Left forelimb (tissue), 1 donor: Measurements from ENCODE around the gene GREB1L.
A peak's percentile ranks its signal among the peaks of the same experiment; 100 is the strongest.
"Not testable (repeated sequence)": the region's sequence is repeated elsewhere in the genome, so short reads cannot be mapped to it uniquely, and the experiment has no call there.

Experiments
- DNase-seq: peaks from one replicate; pipeline ENCODE4 v3.0.0-alpha.2; 2018; ENCODE audit warnings: low spot score

GREB1L gene

GRCh38 chr18:21242141-21242779 is at the start of gene GREB1L:
Gene GREB1L (plus strand): TSS chr18:21242232. CDS start chr18:21383519, 141,287 bp downstream.
- DNase-seq = peak; percentile 69

DNA sequence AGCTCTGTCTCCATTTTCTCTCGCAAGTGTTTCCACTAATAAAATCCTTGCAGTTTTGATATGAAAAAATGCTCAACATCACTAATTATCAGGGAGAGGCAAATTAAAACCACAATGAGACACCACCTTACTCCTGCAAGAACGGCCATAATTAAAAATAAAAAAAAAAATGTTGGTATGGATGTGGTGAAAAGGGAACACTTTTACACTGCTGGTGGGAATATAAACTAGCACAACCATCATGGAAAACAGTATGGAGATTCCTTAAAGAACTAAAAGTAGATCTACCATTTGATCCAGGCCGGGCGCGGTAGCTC is 49.8 kb upstream of the GREB1L start:
- DNase-seq = no peak

DNA sequence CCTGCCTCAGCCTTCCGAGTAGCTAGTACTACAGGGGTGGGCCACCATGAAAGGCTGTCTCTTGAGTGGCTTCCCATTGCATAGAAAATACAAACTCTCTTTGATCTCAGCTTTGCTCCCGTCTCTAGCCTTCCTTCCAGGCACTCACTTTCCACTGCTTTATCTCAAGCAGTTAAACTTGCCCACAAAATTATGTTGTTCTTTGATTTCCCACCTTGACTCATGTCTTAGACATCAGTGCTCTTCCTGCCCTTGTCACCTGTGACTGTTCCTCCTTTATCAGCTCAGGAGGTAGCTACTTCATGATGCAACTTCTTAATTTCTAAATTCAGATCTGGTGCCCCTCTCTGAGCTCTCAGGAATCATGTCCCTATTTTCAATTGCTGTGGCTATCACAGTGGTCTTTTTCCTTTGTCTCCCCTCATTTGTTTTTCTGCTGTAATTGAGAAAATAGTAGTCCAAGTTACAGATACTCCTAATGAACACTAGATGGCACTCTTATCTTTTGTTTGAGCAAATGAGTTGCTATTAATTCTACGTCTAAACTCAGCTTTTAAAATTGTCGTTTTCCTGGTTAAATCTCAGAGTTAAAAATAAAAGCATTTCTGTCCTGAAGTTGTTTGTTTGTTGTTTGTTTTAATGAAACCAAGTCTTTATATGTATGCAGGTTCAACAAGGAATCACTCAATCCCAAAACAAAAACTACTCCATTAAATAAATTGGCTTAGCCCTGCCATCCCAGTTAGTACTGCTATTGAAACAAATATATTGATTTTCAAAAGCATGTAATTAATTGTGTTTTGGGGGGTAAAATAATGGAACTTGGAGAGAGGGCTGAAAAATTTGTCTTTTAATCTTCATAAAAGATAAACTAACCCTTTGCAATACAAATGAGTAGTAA is 46.9 kb upstream of the GREB1L start:
- DNase-seq = no peak

DNA sequence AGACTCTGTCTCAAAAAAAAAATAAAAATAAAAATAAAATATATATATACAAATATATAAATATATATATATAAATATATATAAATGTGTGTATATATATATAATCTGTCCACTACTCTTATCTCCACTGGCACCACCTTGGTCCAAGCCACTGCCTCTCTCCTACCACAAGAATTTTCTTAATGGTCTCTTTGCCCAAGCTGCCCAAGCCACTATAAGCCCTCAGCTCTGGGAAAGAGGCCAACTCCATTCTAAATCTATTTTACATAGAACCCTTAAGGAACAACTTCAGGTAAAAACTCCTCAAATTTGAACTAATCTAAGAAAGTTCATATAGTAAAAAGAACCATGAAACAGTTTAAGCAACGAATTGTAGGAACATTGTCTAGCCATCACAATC is 45.6 kb upstream of the GREB1L start:
- DNase-seq = no peak

DNA sequence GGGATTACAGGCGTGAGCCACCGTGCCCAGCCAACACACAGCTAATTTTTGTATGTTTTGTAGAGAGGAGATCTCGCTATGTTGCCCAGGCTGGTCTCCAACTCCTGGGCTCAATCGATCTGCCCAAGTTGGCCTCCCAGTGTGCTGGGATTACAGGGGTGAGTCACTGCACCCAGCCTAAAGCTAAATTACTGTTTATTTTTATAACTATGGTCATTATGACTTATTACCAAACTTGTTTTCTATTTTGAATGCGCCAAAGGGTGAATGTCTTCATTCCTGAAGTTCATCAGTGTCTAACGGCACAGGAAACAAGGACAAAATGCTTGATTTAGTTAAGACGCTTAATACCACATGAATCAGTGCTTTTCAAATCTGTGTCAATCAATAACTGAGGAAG is 38.9 kb upstream of the GREB1L start:
- no peak for DNase-seq

DNA sequence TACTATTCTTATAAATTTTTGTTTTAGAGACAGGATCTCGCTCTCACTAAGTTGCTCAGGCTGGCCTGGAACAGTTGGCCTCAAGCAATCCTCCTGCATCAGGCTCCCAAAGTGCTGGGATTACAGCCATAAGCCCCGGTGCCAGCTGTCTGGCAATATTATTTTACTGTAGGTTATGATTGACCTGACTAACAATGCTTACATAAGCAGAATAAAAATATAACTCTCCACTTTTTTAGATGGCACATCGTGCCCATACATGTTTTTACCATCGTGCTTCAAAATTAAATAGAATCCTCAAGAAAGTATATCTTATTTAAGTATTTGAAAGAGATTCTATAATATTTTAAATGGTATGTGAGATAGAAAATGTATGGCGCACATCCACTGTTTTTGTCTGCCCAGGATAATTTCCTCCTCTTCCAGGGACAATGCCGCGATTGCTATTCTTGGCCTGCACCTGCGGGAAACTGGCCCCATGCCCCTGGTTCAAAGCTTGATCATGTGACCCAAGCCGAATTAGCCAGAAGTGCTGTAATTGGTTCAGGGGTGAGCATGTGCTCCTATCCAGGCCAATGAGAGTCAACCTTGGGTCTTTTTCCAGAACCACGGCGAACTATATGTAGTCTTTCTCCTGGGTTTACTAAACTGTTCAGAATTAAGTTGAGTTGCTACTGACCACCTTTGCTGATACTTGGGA is 38.3 kb upstream of the GREB1L start:
- DNase-seq = no peak

DNA sequence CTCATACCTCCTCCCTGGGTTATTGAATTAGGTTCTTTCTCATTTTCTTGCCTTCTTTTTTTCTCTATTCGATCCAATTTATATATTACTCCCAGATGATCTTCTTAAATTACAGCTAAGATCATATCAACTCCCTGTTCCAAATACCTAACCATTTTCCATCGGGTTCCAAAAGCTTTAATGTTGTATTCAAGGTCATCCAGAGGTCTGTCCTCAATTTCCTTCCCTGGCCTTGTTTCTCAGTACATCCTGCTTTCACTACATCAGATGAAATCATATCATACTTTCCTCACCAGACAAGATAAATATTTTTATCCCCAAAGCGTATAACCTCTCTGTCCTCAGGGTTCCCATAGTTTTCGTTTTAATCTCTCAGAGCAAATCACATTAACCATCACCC is 36.3 kb upstream of the GREB1L start:
- no peak for DNase-seq

GRCh38 chr18:21210278-21210677 is 31.8 kb upstream of the GREB1L start:
- no peak for DNase-seq

GRCh38 chr18:21210784-21211183 is 31.2 kb upstream of the GREB1L start:
- DNase-seq = no peak

- DNase-seq = not testable (repeated sequence)
Observed at GRCh38 chr18:21214409-21214808, 27.6 kb upstream of the GREB1L start.

DNA sequence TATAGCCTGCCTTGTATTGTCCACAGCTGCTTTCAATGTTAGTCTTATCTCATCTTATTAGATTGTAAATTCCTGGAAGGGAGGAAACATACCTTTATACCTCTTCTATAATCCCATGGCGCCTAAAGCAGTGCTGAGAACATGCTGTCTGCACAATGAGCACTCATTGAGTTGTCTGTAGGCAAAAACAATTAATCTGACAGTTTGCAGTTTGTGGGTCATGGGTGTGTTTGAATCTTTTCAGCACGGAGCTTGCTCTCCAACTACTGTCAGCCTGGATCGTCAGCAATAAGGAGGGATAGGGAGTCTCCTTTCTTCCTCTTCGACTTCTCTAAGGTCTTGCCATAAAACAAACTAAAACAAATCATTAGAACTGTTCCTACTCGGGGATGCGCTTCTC is 26.5 kb upstream of the GREB1L start:
- DNase-seq = no peak

DNA sequence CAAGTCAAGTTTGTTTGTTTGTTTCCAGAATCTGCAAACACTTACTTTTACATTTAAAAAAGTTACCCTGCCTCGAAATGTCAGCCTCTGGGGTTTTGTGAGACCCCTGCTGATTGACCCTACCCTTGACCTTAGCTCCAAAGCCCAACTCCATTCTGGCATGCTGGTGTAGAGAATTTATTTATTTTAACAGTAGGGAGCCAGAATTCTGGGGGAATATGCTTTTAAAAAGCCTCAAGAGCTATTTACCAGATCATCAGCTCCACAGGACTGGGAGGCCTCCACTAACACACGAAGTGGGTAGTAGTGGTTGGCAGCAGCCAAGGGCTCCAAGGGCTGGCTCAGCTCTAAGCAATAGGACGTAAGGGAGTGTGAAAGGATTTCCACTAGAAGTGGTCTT is 23.2 kb upstream of the GREB1L start:
- DNase-seq = no peak

GRCh38 chr18:21230436-21230835 is 11.6 kb upstream of the GREB1L start:
- no peak for DNase-seq

- no peak for DNase-seq
Observed at GRCh38 chr18:21241301-21242048, 557 bp upstream of the GREB1L start.

DNA sequence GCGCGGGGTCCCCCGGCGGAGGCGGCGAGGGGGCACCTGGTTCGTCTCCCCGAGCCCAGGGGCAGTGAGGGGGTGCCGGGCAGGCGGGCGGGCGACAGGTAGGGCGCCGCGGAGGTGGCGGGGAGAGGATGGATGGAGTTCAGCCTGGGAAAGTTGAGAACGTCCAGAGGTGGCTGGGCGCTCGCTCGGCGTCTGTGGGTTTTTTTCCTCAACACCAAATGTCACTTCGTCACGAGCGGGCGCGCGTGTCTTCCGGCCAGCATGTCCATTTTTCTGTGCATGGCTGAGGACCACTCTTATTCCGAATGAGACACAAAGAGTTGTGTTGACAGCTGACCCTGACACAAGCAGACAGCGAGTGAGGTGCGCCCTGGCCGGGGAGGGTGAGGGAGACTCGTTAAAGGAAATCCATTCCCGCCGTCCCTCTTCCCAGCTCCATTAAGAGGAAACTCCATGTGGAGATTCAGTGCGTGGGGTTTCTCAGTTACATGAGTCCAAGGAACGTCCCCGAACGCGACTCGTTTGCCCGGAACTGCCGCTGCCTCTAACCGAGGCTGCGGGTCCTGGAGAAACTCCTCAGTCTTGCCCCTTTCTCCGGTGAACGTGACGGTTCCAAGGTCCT is 859 bp downstream of the GREB1L start:
- no peak for DNase-seq

GRCh38 chr18:21254576-21254975 is 12.5 kb downstream of the GREB1L start:
- no peak for DNase-seq

DNA sequence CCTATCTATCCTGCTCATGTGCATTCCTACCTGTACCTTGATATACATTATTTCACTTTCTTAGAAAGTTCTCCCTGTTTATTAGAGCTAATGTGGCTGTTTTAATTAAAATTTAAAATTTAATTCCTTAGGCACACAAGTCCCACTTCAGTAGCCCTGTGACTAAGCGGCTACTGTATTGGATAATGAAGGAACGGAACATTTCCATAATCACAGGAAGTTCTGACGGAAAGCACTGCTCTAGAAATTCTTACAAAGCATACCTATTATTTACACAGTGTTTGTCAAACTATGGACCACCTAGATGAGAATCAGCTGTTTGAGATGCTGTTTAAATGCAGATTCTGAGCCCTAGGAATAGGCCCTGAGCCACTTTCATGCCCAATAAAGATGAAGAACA is 13.2 kb downstream of the GREB1L start:
- DNase-seq = no peak

GRCh38 chr18:21257386-21257785 is 15.4 kb downstream of the GREB1L start:
- DNase-seq = no peak

DNA sequence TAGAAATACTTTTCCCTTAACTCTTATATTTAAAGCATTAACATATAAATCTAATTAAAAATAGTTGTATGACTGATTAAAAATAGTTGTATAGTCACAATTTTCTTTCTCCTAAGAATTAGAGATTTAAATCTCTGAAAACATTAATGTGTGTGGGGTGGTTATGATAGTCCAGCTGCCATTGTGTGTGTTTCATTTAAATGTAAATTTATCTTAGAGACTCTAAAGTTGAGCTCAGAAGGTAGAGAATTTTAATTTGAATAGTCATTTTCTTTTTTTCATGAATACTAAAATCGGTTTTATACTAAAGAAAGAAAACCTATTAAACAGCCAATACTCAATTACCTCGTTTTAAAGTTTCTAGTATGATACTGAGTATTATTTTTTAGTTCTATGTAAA is 18.6 kb downstream of the GREB1L start:
- DNase-seq = no peak

DNA sequence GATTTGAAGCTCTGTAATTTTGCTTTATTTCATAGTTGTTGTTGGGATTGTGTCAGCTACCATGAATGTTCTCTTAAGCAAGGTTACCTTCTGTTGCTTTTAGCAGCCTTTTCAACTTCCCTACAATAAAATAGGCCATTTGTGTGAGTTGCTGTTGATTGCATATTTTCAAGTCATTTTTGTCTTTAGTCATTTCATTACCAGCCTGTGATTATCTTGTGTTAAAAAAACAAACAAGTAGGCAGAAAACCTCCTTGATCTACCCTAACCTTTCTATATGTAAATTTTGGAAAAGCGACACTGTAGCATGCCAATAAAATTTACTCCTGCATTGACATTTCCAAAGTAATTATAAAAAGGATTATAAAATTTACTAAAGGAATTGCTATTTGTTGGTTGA is 19.3 kb downstream of the GREB1L start:
- no peak for DNase-seq

GRCh38 chr18:21262244-21262643 is 20.2 kb downstream of the GREB1L start:
- DNase-seq = no peak

- DNase-seq = no peak
Observed at GRCh38 chr18:21262979-21263378, 20.9 kb downstream of the GREB1L start.
